ENCODE measurements around the gene SPIRE1. TPM values are rescaled to one million over a fixed set of nuclear protein-coding genes. Genes with fewer than 3 reads are reported as not detected.
A peak's percentile ranks its signal among the peaks of the same experiment; 100 is the strongest.

Gene SPIRE1
- total RNA-seq, 1 donor from 2014 or later: 20.7 TPM

GRCh38 chr18:12625241-12625640 lies 32.7 kb downstream of the SPIRE1 start:
- no peak for DNase-seq (ENCODE audit: low read depth)
- H3K4me3 ChIP-seq (ENCODE audit: low read depth, low read length): no peak overlapping the region
- TF ChIP-seq CTCF (conservative IDR thresholded peaks at IDR 0.05; ENCODE audit: low read depth, low read length): no peak

- no peak for TF ChIP-seq CTCF (conservative IDR thresholded peaks at IDR 0.05; ENCODE audit: low read depth, low read length)
- DNase-seq (ENCODE audit: low read depth): no peak
- H3K4me3 ChIP-seq (ENCODE audit: low read depth, low read length): no peak overlapping the region
Measured at GRCh38 chr18:12621742-12622306, 36.1 kb downstream of the SPIRE1 start.

GRCh38 chr18:12615748-12616147 lies 42.2 kb downstream of the SPIRE1 start:
- TF ChIP-seq CTCF (conservative IDR thresholded peaks at IDR 0.05; ENCODE audit: low read depth, low read length): no peak
- H3K4me3 ChIP-seq (ENCODE audit: low read depth, low read length): no peak overlapping the region
- DNase-seq (ENCODE audit: low read depth): no peak

GRCh38 chr18:12608301-12608700 lies 49.6 kb downstream of the SPIRE1 start:
- DNase-seq (ENCODE audit: low read depth): peak; percentile 51
- no peak overlapping the region for H3K4me3 ChIP-seq (ENCODE audit: low read depth, low read length)
- TF ChIP-seq CTCF (conservative IDR thresholded peaks at IDR 0.05; ENCODE audit: low read depth, low read length): no peak

- H3K4me3 ChIP-seq (ENCODE audit: low read depth, low read length): no peak overlapping the region
- no peak for TF ChIP-seq CTCF (conservative IDR thresholded peaks at IDR 0.05; ENCODE audit: low read depth, low read length)
- DNase-seq (ENCODE audit: low read depth): peak; percentile 94
Measured at GRCh38 chr18:12606592-12607315, 51.2 kb downstream of the SPIRE1 start.

- no peak overlapping the region for H3K4me3 ChIP-seq (ENCODE audit: low read depth, low read length)
- peak; percentile 40 for TF ChIP-seq CTCF (conservative IDR thresholded peaks at IDR 0.05; ENCODE audit: low read depth, low read length)
- DNase-seq (ENCODE audit: low read depth): no peak
Measured at GRCh38 chr18:12604445-12605007, 53.4 kb downstream of the SPIRE1 start.

All from epithelial cell of proximal tubule (primary cell).